ENCODE data around the gene ANKS1A.

The ANKS1A gene

GRCh38 chr6:35052694-35053565 lies 163.9 kb downstream of the ANKS1A start:
- no peak for TF ChIP-seq TEAD4 (IDR thresholded peaks at IDR 0.05)
- TF ChIP-seq TAF1 (IDR thresholded peaks at IDR 0.05; ENCODE audit: low read depth) = no peak
- TF ChIP-seq RAD21 (IDR thresholded peaks at IDR 0.05; ENCODE audit: low read depth) = no peak
- no peak for TF ChIP-seq CEBPB (IDR thresholded peaks at IDR 0.05)
- no peak for TF ChIP-seq NFIC (IDR thresholded peaks at IDR 0.05)
- TF ChIP-seq EP300 (IDR thresholded peaks at IDR 0.05; ENCODE audit: borderline replicate concordance) = no peak
- no peak for TF ChIP-seq TCF12 (IDR thresholded peaks at IDR 0.05; ENCODE audit: low read depth)
- TF ChIP-seq MAX (IDR thresholded peaks at IDR 0.05) = no peak
- TF ChIP-seq CREB1 (IDR thresholded peaks at IDR 0.05; ENCODE audit: low read depth) = no peak
- no peak for TF ChIP-seq YY1 (IDR thresholded peaks at IDR 0.05; ENCODE audit: low read depth)
- TF ChIP-seq EGR1 (IDR thresholded peaks at IDR 0.05) = no peak

- TF ChIP-seq NFIC (IDR thresholded peaks at IDR 0.05) (no peak), TCF12 (IDR thresholded peaks at IDR 0.05; ENCODE audit: low read depth) (no peak), USF1 (IDR thresholded peaks at IDR 0.05) (no peak), FOXM1 (IDR thresholded peaks at IDR 0.05; ENCODE audit: borderline replicate concordance, low read depth) (no peak), EGR1 (IDR thresholded peaks at IDR 0.05) (no peak), TAF1 (IDR thresholded peaks at IDR 0.05; ENCODE audit: low read depth) (no peak), CEBPB (IDR thresholded peaks at IDR 0.05) (no peak), YY1 (IDR thresholded peaks at IDR 0.05; ENCODE audit: low read depth) (no peak), EP300 (IDR thresholded peaks at IDR 0.05; ENCODE audit: borderline replicate concordance) (no peak), MAX (IDR thresholded peaks at IDR 0.05) (no peak)
- TF ChIP-seq, protein P1, sequence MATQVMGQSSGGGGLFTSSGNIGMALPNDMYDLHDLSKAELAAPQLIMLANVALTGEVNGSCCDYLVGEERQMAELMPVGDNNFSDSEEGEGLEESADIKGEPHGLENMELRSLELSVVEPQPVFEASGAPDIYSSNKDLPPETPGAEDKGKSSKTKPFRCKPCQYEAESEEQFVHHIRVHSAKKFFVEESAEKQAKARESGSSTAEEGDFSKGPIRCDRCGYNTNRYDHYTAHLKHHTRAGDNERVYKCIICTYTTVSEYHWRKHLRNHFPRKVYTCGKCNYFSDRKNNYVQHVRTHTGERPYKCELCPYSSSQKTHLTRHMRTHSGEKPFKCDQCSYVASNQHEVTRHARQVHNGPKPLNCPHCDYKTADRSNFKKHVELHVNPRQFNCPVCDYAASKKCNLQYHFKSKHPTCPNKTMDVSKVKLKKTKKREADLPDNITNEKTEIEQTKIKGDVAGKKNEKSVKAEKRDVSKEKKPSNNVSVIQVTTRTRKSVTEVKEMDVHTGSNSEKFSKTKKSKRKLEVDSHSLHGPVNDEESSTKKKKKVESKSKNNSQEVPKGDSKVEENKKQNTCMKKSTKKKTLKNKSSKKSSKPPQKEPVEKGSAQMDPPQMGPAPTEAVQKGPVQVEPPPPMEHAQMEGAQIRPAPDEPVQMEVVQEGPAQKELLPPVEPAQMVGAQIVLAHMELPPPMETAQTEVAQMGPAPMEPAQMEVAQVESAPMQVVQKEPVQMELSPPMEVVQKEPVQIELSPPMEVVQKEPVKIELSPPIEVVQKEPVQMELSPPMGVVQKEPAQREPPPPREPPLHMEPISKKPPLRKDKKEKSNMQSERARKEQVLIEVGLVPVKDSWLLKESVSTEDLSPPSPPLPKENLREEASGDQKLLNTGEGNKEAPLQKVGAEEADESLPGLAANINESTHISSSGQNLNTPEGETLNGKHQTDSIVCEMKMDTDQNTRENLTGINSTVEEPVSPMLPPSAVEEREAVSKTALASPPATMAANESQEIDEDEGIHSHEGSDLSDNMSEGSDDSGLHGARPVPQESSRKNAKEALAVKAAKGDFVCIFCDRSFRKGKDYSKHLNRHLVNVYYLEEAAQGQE (IDR thresholded peaks at IDR 0.05; ENCODE audit: low read depth) = no peak
These were observed 164.6 kb downstream of the ANKS1A start for GRCh38 chr6:35053701-35054100.

DNA sequence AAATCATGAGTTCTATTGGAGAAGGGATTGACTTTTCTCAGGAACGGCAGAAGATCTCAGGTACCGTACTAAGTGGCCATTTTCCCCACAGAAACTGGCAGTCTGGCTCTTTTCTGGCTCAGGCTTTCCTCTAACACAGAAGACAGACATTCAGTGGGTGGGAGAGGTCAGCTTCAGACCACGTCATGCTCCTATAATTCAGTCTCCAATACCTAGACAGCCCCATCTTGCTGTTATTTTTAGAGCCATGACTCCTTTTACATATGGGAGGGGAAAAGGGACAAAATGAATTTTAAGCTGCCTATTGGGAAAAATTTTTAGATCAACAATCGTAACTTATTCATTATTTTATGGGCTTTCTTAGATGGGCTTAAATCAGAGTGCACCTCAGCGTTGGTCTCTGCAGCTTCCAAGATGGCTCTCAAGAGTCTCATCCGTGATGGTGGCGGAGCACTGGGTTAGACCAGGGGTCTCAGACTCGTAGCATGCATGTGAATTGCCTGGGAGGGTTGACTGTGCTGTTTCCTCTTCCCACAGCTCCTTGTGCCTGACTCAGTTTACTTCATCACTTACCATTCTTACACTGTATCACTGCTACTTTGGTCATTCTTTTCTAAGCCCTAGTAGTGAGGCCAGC lies 165.2 kb downstream of the ANKS1A start:
- no peak for TF ChIP-seq EGR1 (IDR thresholded peaks at IDR 0.05)
- no peak for TF ChIP-seq FOXM1 (IDR thresholded peaks at IDR 0.05; ENCODE audit: borderline replicate concordance, low read depth)
- TF ChIP-seq EP300 (IDR thresholded peaks at IDR 0.05; ENCODE audit: borderline replicate concordance) = no peak
- TF ChIP-seq NFIC (IDR thresholded peaks at IDR 0.05) = no peak
- TF ChIP-seq YY1 (IDR thresholded peaks at IDR 0.05; ENCODE audit: low read depth) = no peak

- TF ChIP-seq YY1 (IDR thresholded peaks at IDR 0.05; ENCODE audit: low read depth) (no peak), NFIC (IDR thresholded peaks at IDR 0.05) (no peak), MAX (IDR thresholded peaks at IDR 0.05) (no peak), FOXM1 (IDR thresholded peaks at IDR 0.05; ENCODE audit: borderline replicate concordance, low read depth) (no peak), TAF1 (IDR thresholded peaks at IDR 0.05; ENCODE audit: low read depth) (no peak), TCF12 (IDR thresholded peaks at IDR 0.05; ENCODE audit: low read depth) (no peak), ZBTB7A (IDR thresholded peaks at IDR 0.05; ENCODE audit: low read depth) (no peak), USF1 (IDR thresholded peaks at IDR 0.05) (no peak), CREB1 (IDR thresholded peaks at IDR 0.05; ENCODE audit: low read depth) (no peak)
- TF ChIP-seq, protein P1 (IDR thresholded peaks at IDR 0.05; ENCODE audit: low read depth) = no peak
These were observed 165.7 kb downstream of the ANKS1A start for GRCh38 chr6:35054743-35055130.

GRCh38 chr6:35055891-35056290 lies 166.8 kb downstream of the ANKS1A start:
- TF ChIP-seq TAF1 (IDR thresholded peaks at IDR 0.05; ENCODE audit: low read depth) (no peak), NFIC (IDR thresholded peaks at IDR 0.05) (no peak), EP300 (IDR thresholded peaks at IDR 0.05; ENCODE audit: borderline replicate concordance) (no peak), ZBTB7A (IDR thresholded peaks at IDR 0.05; ENCODE audit: low read depth) (no peak), EGR1 (IDR thresholded peaks at IDR 0.05) (no peak), USF1 (IDR thresholded peaks at IDR 0.05) (no peak), RAD21 (IDR thresholded peaks at IDR 0.05; ENCODE audit: low read depth) (no peak), CEBPB (IDR thresholded peaks at IDR 0.05) (no peak), CREB1 (IDR thresholded peaks at IDR 0.05; ENCODE audit: low read depth) (no peak), YY1 (IDR thresholded peaks at IDR 0.05; ENCODE audit: low read depth) (no peak), MAX (IDR thresholded peaks at IDR 0.05) (no peak), TEAD4 (IDR thresholded peaks at IDR 0.05) (no peak), FOXM1 (IDR thresholded peaks at IDR 0.05; ENCODE audit: borderline replicate concordance, low read depth) (no peak), TCF12 (IDR thresholded peaks at IDR 0.05; ENCODE audit: low read depth) (no peak)
- TF ChIP-seq, protein P1 (IDR thresholded peaks at IDR 0.05; ENCODE audit: low read depth) = no peak
